CD4-positive, alpha-beta T cell (primary cell): Measurements from ENCODE around the gene U2AF1L4. TPM values are rescaled to one million over a fixed set of nuclear protein-coding genes. Genes with fewer than 3 reads are reported as not detected.

ENCODE experiments used
- ATAC-seq: fragments of 200-7000 bp; cut with Tn5 transposase; one replicate; pipeline ENCODE4 v1.10.0; 2022; ENCODE audit warnings: mild to moderate bottlenecking; ENCODE audit not compliant: poor library complexity
- CTCF ChIA-PET: fragments of 350-600 bp; sonication (Branson Sonifier 250); formaldehyde crosslinking; loops from one replicate; lab custom pipeline; 2021; ENCODE audit warnings: antibody characterized with exemption, inconsistent platforms; lab: Charles Lee
- POLR2A ChIA-PET: fragments of 350-600 bp; sonication (Branson Sonifier 250); formaldehyde crosslinking; loops from one replicate; lab custom pipeline; 2021; ENCODE audit warnings: antibody characterized with exemption, inconsistent platforms; lab: Charles Lee
- DNase-seq, 14 experiments: peaks; one replicate each; pipeline ENCODE4 v3.0.0-alpha.2; 2013 to 2020; ENCODE audit warnings: mixed read lengths in 2 of 14
- H3K27ac ChIP-seq, 2 donors: one replicate each; pipeline versions ENCODE4 v1.5.1 to v1.7.0; 2013; ENCODE audit warnings: low read length in 2 of 2, low read depth in 1 of 2, mild to moderate bottlenecking in 1 of 2
- H3K27me3 ChIP-seq, 2 experiments: 1 replicate in 1 of 2; 2 replicates in 1 of 2; pipeline versions ENCODE4 v1.6.1 to v1.7.0; 2013; ENCODE audit warnings: low read length in 2 of 2, control low read depth in 1 of 2, mild to moderate bottlenecking in 1 of 2, moderate library complexity in 1 of 2; ENCODE audit not compliant: insufficient read depth in 2 of 2, control insufficient read depth in 1 of 2
- H3K36me3 ChIP-seq: one replicate; pipeline ENCODE4 v1.6.1; 2013; ENCODE audit warnings: low read length, control low read depth; ENCODE audit not compliant: insufficient read depth
- H3K4me1 ChIP-seq: one replicate; pipeline ENCODE4 v1.6.1; 2013; ENCODE audit warnings: low read length, control low read depth; ENCODE audit not compliant: insufficient read depth
- H3K4me3 ChIP-seq: one replicate; pipeline ENCODE4 v1.5.1; 2013; ENCODE audit warnings: mild to moderate bottlenecking, low read length, moderate library complexity
- H3K9me3 ChIP-seq, 2 experiments: 1 replicate in 1 of 2; 2 replicates in 1 of 2; pipeline versions ENCODE4 v1.6.1 to v1.7.0; 2013; ENCODE audit warnings: low read length in 2 of 2, mild to moderate bottlenecking in 2 of 2, control low read depth in 1 of 2, moderate library complexity in 1 of 2; ENCODE audit not compliant: control insufficient read depth in 1 of 2, insufficient read depth in 1 of 2
- H3K27ac Mint-ChIP-seq: one replicate; pipeline ENCODE4 v1.8.0; 2020; ENCODE audit warnings: mixed read lengths
- H3K27me3 Mint-ChIP-seq: one replicate; pipeline ENCODE4 v1.8.0; 2021; ENCODE audit warnings: mixed read lengths
- H3K36me3 Mint-ChIP-seq: one replicate; pipeline ENCODE4 v1.8.0; 2021; ENCODE audit warnings: low read depth, mixed read lengths
- H3K4me1 Mint-ChIP-seq: one replicate; pipeline ENCODE4 v1.8.0; 2021; ENCODE audit warnings: low read depth, mixed read lengths
- H3K4me3 Mint-ChIP-seq: one replicate; pipeline ENCODE4 v1.8.0; 2020; ENCODE audit warnings: mild to moderate bottlenecking, mixed read lengths
- H3K9me3 Mint-ChIP-seq: one replicate; pipeline ENCODE4 v1.8.0; 2020; ENCODE audit warnings: mixed read lengths
- intact Hi-C, 2 experiments: fragments of 100-400 bp; cut with DNase I in 1 of 2; cut with micrococcal nuclease in 1 of 2; formaldehyde crosslinking; loops; one replicate each; pipeline versions ENCODE4 v1.15.1 to v1.9.0; 2023 to 2025; cut with DNase I, micrococcal nuclease
- total RNA-seq, 174 experiments: library from RNA in 2 of 174; stranded (reverse) in 2 of 174; gene quantifications; one replicate each; pipeline ENCODE4 v1.2.3 and lab custom pipeline; 2021 to 2026
- TF ChIP-seq, protein P1 (sequence below): fragments of 200-600 bp; IDR thresholded peaks from one replicate; pipeline ENCODE4 v1.8.0; 2022; ENCODE audit warnings: antibody characterized with exemption, mild to moderate bottlenecking

The U2AF1L4 gene
- total RNA-seq, 2 experiments from 2014 or later = 74.6 to 85.8 TPM

DNA sequence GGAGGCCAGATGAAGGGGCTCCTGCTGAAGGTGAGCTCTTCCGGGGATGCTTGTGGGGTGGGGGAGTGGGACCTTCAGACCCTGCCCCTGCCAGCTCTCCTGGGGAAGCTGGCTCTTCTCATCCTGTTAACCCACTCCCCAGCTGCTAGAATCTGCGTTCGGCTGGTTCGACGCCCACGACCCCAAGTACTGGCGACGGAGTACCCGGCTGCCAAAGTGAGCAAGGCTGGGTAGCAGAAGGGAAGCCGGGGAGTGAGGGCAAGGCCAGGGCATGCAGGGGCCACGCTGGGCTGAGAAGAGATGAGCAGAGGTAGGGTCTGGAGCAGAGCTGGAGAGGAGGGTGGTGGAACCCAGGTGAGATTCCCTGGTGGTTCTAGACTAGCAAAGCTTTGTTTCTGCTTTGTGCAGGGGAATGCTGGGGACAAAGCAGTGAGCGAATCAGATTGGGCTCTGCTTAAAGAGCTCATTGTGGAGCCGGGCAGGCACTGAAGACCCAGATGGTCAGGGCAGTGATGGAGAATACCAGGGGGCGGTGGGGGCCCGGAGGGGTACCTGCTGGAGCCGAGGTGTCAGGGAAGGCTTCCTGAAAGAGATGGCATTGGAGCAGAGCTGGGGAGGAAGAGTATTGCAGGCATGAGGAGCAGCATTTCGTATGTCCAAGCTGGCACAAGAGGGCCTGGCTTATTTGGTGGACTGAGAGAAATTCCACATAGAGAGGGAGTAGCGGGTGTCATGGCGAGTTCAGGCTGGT lies 17.1 kb downstream of the U2AF1L4 start:
- TF ChIP-seq, protein P1, sequence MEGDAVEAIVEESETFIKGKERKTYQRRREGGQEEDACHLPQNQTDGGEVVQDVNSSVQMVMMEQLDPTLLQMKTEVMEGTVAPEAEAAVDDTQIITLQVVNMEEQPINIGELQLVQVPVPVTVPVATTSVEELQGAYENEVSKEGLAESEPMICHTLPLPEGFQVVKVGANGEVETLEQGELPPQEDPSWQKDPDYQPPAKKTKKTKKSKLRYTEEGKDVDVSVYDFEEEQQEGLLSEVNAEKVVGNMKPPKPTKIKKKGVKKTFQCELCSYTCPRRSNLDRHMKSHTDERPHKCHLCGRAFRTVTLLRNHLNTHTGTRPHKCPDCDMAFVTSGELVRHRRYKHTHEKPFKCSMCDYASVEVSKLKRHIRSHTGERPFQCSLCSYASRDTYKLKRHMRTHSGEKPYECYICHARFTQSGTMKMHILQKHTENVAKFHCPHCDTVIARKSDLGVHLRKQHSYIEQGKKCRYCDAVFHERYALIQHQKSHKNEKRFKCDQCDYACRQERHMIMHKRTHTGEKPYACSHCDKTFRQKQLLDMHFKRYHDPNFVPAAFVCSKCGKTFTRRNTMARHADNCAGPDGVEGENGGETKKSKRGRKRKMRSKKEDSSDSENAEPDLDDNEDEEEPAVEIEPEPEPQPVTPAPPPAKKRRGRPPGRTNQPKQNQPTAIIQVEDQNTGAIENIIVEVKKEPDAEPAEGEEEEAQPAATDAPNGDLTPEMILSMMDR = no peak
- Histone ChIP-seq H3K4me1 (no peaks in the 10 kb centered on the region), H3K27ac (no peak overlapping the region), H3K9me3 (no peaks in the 10 kb centered on the region), H3K4me3 (no peak overlapping the region), H3K36me3 (peaks cover 99% of the 10 kb centered on the region), H3K27me3 (no peaks in the 10 kb centered on the region)
- Mint-ChIP-seq H3K27me3 (no peaks in the 10 kb centered on the region), H3K9me3 (no peaks in the 10 kb centered on the region), H3K36me3 (peaks cover 84% of the 10 kb centered on the region), H3K4me3 (no peak overlapping the region), H3K27ac (no peak overlapping the region), H3K4me1 (no peaks in the 10 kb centered on the region)
- no peak for DNase-seq
- CTCF ChIA-PET = no interaction called here
- intact Hi-C loops = no loop called here
- no peak for ATAC-seq
- POLR2A ChIA-PET = interaction anchor here (0.6 to 1.3 kb wide), 3 partner anchors 10 to 12 kb away, joined by 3 to 5 read pairs (median 4); no protein-coding TSS in a partner anchor

DNA sequence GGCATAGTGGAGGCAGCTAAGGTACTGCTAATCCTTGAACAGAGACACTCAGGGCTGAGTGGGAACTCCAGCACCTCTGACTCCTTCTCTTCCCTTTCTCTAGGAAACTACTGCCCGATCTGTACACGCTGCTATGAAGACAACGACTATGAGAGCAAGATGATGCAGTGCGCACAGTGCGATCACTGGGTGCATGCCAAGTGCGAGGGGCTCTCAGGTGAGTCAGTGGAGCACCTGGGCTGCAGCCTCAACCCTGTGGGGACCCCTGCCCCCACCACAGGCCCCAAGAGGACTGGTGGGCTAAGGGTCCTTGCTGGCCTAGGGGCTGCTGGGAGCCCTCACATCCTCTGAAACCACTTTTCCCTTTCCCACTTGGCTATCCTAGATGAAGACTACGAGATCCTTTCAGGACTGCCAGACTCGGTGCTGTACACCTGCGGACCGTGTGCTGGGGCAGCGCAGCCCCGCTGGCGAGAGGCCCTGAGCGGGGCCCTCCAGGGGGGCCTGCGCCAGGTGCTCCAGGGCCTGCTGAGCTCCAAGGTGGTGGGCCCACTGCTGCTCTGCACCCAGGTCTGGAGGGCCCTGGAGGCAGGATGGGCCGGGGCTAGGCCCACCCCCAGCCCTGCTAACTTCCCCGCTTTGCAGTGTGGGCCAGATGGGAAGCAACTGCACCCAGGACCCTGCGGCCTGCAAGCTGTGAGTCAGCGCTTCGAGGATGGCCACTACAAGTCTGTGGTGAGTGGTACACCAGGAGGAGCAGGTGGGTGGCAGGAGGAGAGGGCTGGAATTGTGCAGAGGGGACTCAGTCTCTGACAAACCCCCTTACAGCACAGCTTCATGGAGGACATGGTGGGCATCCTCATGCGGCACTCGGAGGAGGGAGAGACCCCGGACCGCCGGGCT lies 17.9 kb downstream of the U2AF1L4 start:
- Mint-ChIP-seq H3K9me3 (no peaks in the 10 kb centered on the region), H3K4me3 (no peak overlapping the region), H3K4me1 (no peaks in the 10 kb centered on the region), H3K36me3 (peaks cover 92% of the 10 kb centered on the region), H3K27ac (no peak overlapping the region), H3K27me3 (no peaks in the 10 kb centered on the region)
- no peaks in the 10 kb centered on the region for H3K27me3 ChIP-seq
- intact Hi-C loops = no loop called here
- TF ChIP-seq, protein P1 = no peak
- no peaks in the 10 kb centered on the region for H3K4me1 ChIP-seq
- no peak overlapping the region for H3K27ac ChIP-seq
- H3K36me3 ChIP-seq = peaks cover 100% of the 10 kb centered on the region
- H3K9me3 ChIP-seq = no peaks in the 10 kb centered on the region
- ATAC-seq (no peak), DNase-seq (no peak)
- ChIA-PET POLR2A (interaction anchor here (0.6 to 1.2 kb wide), 2 partner anchors 9 to 13 kb away, joined by 3 to 5 read pairs; no protein-coding TSS in a partner anchor), CTCF (no interaction called here)
- H3K4me3 ChIP-seq = no peak overlapping the region

DNA sequence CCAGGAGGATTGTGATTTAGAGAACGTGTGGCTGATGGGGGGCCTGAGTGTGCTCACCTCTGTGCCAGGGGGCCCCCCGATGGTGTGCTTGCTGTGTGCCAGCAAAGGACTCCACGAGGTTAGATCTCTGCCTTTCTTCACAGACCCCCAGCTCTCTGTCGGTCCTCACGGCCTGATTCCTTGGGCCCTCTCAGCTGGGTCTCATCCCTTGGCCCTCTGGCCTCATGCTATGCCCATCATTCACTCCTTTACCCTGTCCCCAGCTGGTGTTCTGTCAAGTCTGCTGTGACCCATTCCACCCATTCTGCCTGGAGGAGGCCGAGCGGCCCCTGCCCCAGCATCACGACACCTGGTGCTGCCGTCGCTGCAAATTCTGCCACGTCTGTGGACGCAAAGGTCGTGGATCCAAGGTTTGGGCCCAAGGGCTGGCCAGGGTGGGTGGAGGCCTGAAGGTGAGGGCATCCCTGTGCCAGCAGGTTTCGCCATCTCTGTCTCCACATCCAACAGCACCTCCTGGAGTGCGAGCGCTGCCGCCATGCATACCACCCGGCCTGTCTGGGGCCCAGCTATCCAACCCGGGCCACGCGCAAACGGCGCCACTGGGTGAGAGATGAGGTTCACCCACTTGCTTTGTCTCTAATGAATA lies 19.9 kb downstream of the U2AF1L4 start:
- H3K4me1 Mint-ChIP-seq = peaks cover 6% of the 10 kb centered on the region
- H3K36me3 Mint-ChIP-seq = peaks cover 95% of the 10 kb centered on the region
- CTCF ChIA-PET = no interaction called here
- no peaks in the 10 kb centered on the region for H3K27me3 Mint-ChIP-seq
- H3K9me3 Mint-ChIP-seq = no peaks in the 10 kb centered on the region
- no peaks in the 10 kb centered on the region for H3K27me3 ChIP-seq
- no peak overlapping the region for H3K27ac ChIP-seq
- H3K4me3 Mint-ChIP-seq = no peak overlapping the region
- H3K4me3 ChIP-seq = no peak overlapping the region
- intact Hi-C loops = no loop called here
- ATAC-seq (no peak), DNase-seq (no peak)
- no peaks in the 10 kb centered on the region for H3K4me1 ChIP-seq
- no peaks in the 10 kb centered on the region for H3K9me3 ChIP-seq
- TF ChIP-seq, protein P1 = no peak
- H3K27ac Mint-ChIP-seq = no peak overlapping the region
- peaks cover 96% of the 10 kb centered on the region for H3K36me3 ChIP-seq
- POLR2A ChIA-PET = no interaction called here
